Tibial nerve (tissue), 4 donors: Measurements from ENCODE around the gene OR5K3. TPM values are rescaled to one million over a fixed set of nuclear protein-coding genes. Genes with fewer than 3 reads are reported as not detected.

Source experiments
- DNase-seq, 2 donors: peaks; one replicate each; pipeline ENCODE4 v3.0.0-alpha.2; 2019; ENCODE audit warnings: low spot score in 2 of 2
- H3K27ac ChIP-seq, 4 donors: fragments of 200-600 bp; sonication (generic) in 3 of 4; one replicate each; pipeline ENCODE4 v1.5.1; 2017 to 2019; ENCODE audit warnings: mild to moderate bottlenecking in 1 of 4
- H3K27me3 ChIP-seq, 2 donors: fragments of 200-600 bp; sonication (generic) in 1 of 2; one replicate each; pipeline versions ENCODE4 v1.5.1 to v1.6.0; 2017 to 2019
- H3K36me3 ChIP-seq, 3 donors: fragments of 200-600 bp; sonication (generic); one replicate each; pipeline ENCODE4 v1.5.1; 2018 to 2019
- H3K4me1 ChIP-seq, 4 donors: fragments of 200-600 bp; sonication (generic) in 3 of 4; one replicate each; pipeline ENCODE4 v1.5.1; 2017 to 2019
- H3K4me3 ChIP-seq, 4 donors: fragments of 200-600 bp; sonication (generic) in 3 of 4; one replicate each; pipeline ENCODE4 v1.5.1; 2017 to 2019; ENCODE audit warnings: mild to moderate bottlenecking in 1 of 4, moderate library complexity in 1 of 4
- H3K9me3 ChIP-seq, 4 donors: fragments of 200-600 bp; sonication (generic) in 3 of 4; one replicate each; pipeline ENCODE4 v1.5.1; 2017 to 2019
- CTCF ChIP-seq, 5 experiments: fragments of 200-600 bp in 3 of 5; fragments of 450-650 bp in 2 of 5; sonication (generic) in 3 of 5; IDR thresholded peaks; one replicate each; pipeline ENCODE4 v1.5.1; 2016 to 2019; ENCODE audit warnings: antibody characterized with exemption in 5 of 5, mild to moderate bottlenecking in 3 of 5, moderate library complexity in 2 of 5
- EP300 ChIP-seq, 2 donors: sonication (generic); formaldehyde crosslinking; IDR thresholded peaks; one replicate each; pipeline ENCODE4 v1.6.1; 2017; ENCODE audit warnings: antibody characterized with exemption in 2 of 2, mild to moderate bottlenecking in 1 of 2
- POLR2A ChIP-seq, 2 donors: fragments of 450-650 bp; IDR thresholded peaks; one replicate each; pipeline ENCODE4 v1.6.1; 2017; ENCODE audit warnings: antibody characterized with exemption in 2 of 2, mild to moderate bottlenecking in 2 of 2, moderate library complexity in 2 of 2
- WGBS, 2 donors: methylation state at CpG; one replicate each; pipeline ENCODE4 v1.1.5; 2018; 5-methylcytosine and 5-hydroxymethylcytosine counted together
- total RNA-seq, 4 donors: library from RNA; depleted of rRNA; stranded (reverse); fragments of >200 nt; gene quantifications; one replicate each; pipeline ENCODE4 v1.1.0, GENCODE V29; 2016

Gene OR5K3
- total RNA-seq, 4 donors from 2014 or later, result not detected

- Histone ChIP-seq H3K9me3 (peaks cover 0 to 43% (median 0%) of the 10 kb centered on the region in 4 donors), H3K27me3 (no peaks in the 10 kb centered on the region), H3K4me1 (no peaks in the 10 kb centered on the region), H3K27ac (no peak overlapping the region), H3K4me3 (no peak overlapping the region), H3K36me3 (no peaks in the 10 kb centered on the region)
- DNase-seq, result no peak
- TF ChIP-seq CTCF (IDR thresholded peaks at IDR 0.05) (no peak), EP300 (IDR thresholded peaks at IDR 0.05) (no peak)
Measured at GRCh38 chr3:98398513-98398912, 8.0 kb downstream of the OR5K3 start.

GRCh38 chr3:98402507-98402906, 12.0 kb downstream of the OR5K3 start:
- TF ChIP-seq CTCF (IDR thresholded peaks at IDR 0.05) (no peak), EP300 (IDR thresholded peaks at IDR 0.05) (no peak), POLR2A (IDR thresholded peaks at IDR 0.05) (no peak)
- H3K36me3 ChIP-seq, result no peaks in the 10 kb centered on the region
- 82 to 88% methylated on average over 1 of the region's 1 CpG for WGBS, 2 donors
- no peak overlapping the region for H3K27ac ChIP-seq
- DNase-seq, result no peak
- no peaks in the 10 kb centered on the region for H3K27me3 ChIP-seq
- no peak overlapping the region for H3K4me3 ChIP-seq
- peaks cover 0 to 77% (median 9%) of the 10 kb centered on the region in 4 donors for H3K9me3 ChIP-seq
- H3K4me1 ChIP-seq, result no peaks in the 10 kb centered on the region

GRCh38 chr3:98404010-98404409, 13.5 kb downstream of the OR5K3 start:
- H3K9me3 ChIP-seq, result peaks cover 0 to 76% (median 9%) of the 10 kb centered on the region in 4 donors
- no peak for TF ChIP-seq EP300 (IDR thresholded peaks at IDR 0.05)
- TF ChIP-seq CTCF (IDR thresholded peaks at IDR 0.05), result no peak
- TF ChIP-seq POLR2A (IDR thresholded peaks at IDR 0.05), result no peak
- no peak overlapping the region for H3K4me3 ChIP-seq
- no peaks in the 10 kb centered on the region for H3K27me3 ChIP-seq
- H3K4me1 ChIP-seq, result no peaks in the 10 kb centered on the region
- DNase-seq, result no peak
- H3K27ac ChIP-seq, result no peak overlapping the region
- H3K36me3 ChIP-seq, result no peaks in the 10 kb centered on the region

- H3K36me3 ChIP-seq, result no peaks in the 10 kb centered on the region
- no peak for TF ChIP-seq EP300 (IDR thresholded peaks at IDR 0.05)
- no peak for TF ChIP-seq CTCF (IDR thresholded peaks at IDR 0.05)
- TF ChIP-seq POLR2A (IDR thresholded peaks at IDR 0.05), result no peak
- no peak for DNase-seq
- H3K27ac ChIP-seq, result no peak overlapping the region
- H3K27me3 ChIP-seq, result no peaks in the 10 kb centered on the region
- H3K4me3 ChIP-seq, result no peak overlapping the region
- H3K9me3 ChIP-seq, result peaks cover 0 to 79% (median 9%) of the 10 kb centered on the region in 4 donors
- WGBS, 2 donors, result 90 to 94% methylated on average over 2 of the region's 2 CpGs
- H3K4me1 ChIP-seq, result no peaks in the 10 kb centered on the region
Measured at GRCh38 chr3:98406034-98406433, 15.6 kb downstream of the OR5K3 start.

GRCh38 chr3:98432575-98432974, 42.1 kb downstream of the OR5K3 start:
- no peaks in the 10 kb centered on the region for H3K4me1 ChIP-seq
- no peak for TF ChIP-seq POLR2A (IDR thresholded peaks at IDR 0.05)
- no peak for TF ChIP-seq CTCF (IDR thresholded peaks at IDR 0.05)
- no peak for TF ChIP-seq EP300 (IDR thresholded peaks at IDR 0.05)
- H3K27me3 ChIP-seq, result no peaks in the 10 kb centered on the region

More at GRCh38 chr3:98432575-98432974, 42.1 kb downstream of the OR5K3 start:
- DNase-seq, result no peak
- peaks cover 0 to 33% (median 8%) of the 10 kb centered on the region in 4 donors for H3K9me3 ChIP-seq
- no peak overlapping the region for H3K27ac ChIP-seq
- no peak overlapping the region for H3K4me3 ChIP-seq
- no peaks in the 10 kb centered on the region for H3K36me3 ChIP-seq
